ENCODE measurements around the gene SPTBN1. TPM values are rescaled to one million over a fixed set of nuclear protein-coding genes. Genes with fewer than 3 reads are reported as not detected.

Gene SPTBN1
- total and polyA plus RNA-seq, 9 of the 15 experiments (the other 6 are each of a cell fraction or from before 2014, with no cell fraction given), result 8.9 to 66.8 (median 31.4) TPM

DNA sequence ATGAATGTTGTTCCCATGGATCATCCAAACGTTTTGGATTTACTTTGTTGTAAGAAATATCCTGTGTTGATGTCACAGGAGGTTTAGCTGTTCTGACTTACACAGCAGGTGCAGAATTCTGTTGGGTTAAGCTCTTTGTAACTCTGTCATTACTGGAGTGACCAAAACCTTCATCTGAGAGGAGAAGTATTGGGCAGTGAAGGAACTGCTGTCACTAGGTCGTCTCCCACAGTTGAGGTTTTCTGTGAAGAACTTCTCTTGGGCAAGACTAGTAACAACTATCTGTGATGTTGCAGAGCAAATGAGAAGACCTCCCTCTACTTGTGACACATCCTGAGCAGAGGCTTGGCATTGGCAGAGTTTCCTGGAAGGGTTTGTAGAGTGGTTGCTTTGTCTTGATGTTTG lies 2.9 kb downstream of the SPTBN1 start:
- no peak overlapping the region for H3K9ac ChIP-seq (ENCODE audit: insufficient read depth in 1 of 2, low read depth in 2 of 2, low read length in 2 of 2)
- no TSS peak for BruUV-seq (replicated peaks)
- H3K9me1 ChIP-seq (ENCODE audit: control insufficient read depth, insufficient read depth, low read length), result no peaks in the 10 kb centered on the region
- no peak overlapping the region for H3K4me3 ChIP-seq
- TF ChIP-seq, protein P1, sequence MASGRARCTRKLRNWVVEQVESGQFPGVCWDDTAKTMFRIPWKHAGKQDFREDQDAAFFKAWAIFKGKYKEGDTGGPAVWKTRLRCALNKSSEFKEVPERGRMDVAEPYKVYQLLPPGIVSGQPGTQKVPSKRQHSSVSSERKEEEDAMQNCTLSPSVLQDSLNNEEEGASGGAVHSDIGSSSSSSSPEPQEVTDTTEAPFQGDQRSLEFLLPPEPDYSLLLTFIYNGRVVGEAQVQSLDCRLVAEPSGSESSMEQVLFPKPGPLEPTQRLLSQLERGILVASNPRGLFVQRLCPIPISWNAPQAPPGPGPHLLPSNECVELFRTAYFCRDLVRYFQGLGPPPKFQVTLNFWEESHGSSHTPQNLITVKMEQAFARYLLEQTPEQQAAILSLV (tag; IDR thresholded peaks at IDR 0.05), result no peak
- TF ChIP-seq ZSCAN32 (CRISPR knock-in tag; IDR thresholded peaks at IDR 0.05) (no peak), ZNF830 (CRISPR knock-in tag; IDR thresholded peaks at IDR 0.05) (no peak), ETV6 (IDR thresholded peaks at IDR 0.05; ENCODE audit: borderline replicate concordance in 1 of 2, low read depth in 2 of 2, low read length in 1 of 2) (no peak), ETV6 (CRISPR knock-in tag; IDR thresholded peaks at IDR 0.05; ENCODE audit: borderline replicate concordance) (no peak)
- TF ChIP-seq, protein P2, sequence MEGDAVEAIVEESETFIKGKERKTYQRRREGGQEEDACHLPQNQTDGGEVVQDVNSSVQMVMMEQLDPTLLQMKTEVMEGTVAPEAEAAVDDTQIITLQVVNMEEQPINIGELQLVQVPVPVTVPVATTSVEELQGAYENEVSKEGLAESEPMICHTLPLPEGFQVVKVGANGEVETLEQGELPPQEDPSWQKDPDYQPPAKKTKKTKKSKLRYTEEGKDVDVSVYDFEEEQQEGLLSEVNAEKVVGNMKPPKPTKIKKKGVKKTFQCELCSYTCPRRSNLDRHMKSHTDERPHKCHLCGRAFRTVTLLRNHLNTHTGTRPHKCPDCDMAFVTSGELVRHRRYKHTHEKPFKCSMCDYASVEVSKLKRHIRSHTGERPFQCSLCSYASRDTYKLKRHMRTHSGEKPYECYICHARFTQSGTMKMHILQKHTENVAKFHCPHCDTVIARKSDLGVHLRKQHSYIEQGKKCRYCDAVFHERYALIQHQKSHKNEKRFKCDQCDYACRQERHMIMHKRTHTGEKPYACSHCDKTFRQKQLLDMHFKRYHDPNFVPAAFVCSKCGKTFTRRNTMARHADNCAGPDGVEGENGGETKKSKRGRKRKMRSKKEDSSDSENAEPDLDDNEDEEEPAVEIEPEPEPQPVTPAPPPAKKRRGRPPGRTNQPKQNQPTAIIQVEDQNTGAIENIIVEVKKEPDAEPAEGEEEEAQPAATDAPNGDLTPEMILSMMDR (IDR thresholded peaks at IDR 0.05 in 2 of 3, conservative IDR thresholded peaks at IDR 0.05 in 1 of 3; ENCODE audit: insufficient read depth in 2 of 3, low read depth in 1 of 3, low read length in 3 of 3), result no peak
- intact Hi-C loops (cut with micrococcal nuclease), result no loop called here
- no peak for FAIRE-seq
- H2AFZ ChIP-seq (ENCODE audit: low read depth, low read length), result no peak overlapping the region
- H3K4me1 ChIP-seq (replicated peaks in 1 of 2; ENCODE audit: control insufficient read depth in 2 of 2, insufficient read depth in 2 of 2, low read length in 2 of 2), result peaks cover 0 to 21% of the 10 kb centered on the region in 2 experiments; a peak in 2 of 5 replicates
- ChIA-PET CTCF (ENCODE audit: low intra/inter-chr PET ratio) (no interaction called here), POLR2A (no interaction called here)
- no peaks in the 10 kb centered on the region for H3K79me2 ChIP-seq (ENCODE audit: control insufficient read depth, insufficient read depth, low read length)
- H3K36me3 ChIP-seq (ENCODE audit: control insufficient read depth, insufficient read depth, low read length), result no peaks in the 10 kb centered on the region
- WGBS (ENCODE audit: insufficient coverage, low coverage, missing lambda C conversion rate), result 7% methylated on average over 2 of the region's 2 CpGs
- ATAC-seq, result no peak
- in situ Hi-C loops (cut with MboI), result no loop called here
- H3K27ac ChIP-seq (ENCODE audit: extremely low read depth, low read depth, low read length), result no peak overlapping the region
- H4K20me1 ChIP-seq (replicated peaks; ENCODE audit: control insufficient read depth, insufficient read depth, low read length), result no peaks in the 10 kb centered on the region
- H3K4me2 ChIP-seq (ENCODE audit: insufficient read depth, low read length), result no peak overlapping the region
- DNase-seq (ENCODE audit: extremely low read depth in 1 of 4, low spot score in 3 of 4), result no peak
- no peaks in the 10 kb centered on the region for H3K9me3 ChIP-seq (replicated peaks; ENCODE audit: control insufficient read depth, insufficient read depth, low read depth, low read length)
- peaks cover 24 to 26% of the 10 kb centered on the region in 2 experiments; a peak in 4 of 5 replicates for H3K27me3 ChIP-seq (ENCODE audit: control insufficient read depth in 2 of 2, insufficient read depth in 2 of 2, low read length in 2 of 2)

Measured in K562 (cell line).